ENCODE results near the gene SCN8A. TPM values are rescaled to one million over a fixed set of nuclear protein-coding genes. Genes with fewer than 3 reads are reported as not detected.

Gene SCN8A
- total and polyA plus RNA-seq, 9 donors: 0.21 to 2.9 (median 1.5) TPM

DNA sequence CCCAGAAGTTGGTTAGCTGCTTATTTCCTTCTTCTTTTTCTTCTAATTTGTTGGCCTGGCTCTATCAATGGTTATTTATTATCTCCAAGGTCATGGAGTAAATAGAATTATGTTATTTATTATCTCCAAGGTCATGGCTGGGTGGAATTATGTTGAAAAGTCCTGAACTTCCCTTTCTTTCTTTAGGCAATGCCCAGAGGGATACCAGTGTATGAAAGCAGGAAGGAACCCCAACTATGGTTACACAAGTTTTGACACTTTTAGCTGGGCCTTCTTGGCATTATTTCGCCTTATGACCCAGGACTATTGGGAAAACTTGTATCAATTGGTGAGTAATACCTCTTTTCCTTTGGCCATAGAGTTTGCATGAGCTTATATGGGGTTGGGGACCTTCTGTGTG lies 111.6 kb downstream of the SCN8A start:
- TF ChIP-seq, protein P1, sequence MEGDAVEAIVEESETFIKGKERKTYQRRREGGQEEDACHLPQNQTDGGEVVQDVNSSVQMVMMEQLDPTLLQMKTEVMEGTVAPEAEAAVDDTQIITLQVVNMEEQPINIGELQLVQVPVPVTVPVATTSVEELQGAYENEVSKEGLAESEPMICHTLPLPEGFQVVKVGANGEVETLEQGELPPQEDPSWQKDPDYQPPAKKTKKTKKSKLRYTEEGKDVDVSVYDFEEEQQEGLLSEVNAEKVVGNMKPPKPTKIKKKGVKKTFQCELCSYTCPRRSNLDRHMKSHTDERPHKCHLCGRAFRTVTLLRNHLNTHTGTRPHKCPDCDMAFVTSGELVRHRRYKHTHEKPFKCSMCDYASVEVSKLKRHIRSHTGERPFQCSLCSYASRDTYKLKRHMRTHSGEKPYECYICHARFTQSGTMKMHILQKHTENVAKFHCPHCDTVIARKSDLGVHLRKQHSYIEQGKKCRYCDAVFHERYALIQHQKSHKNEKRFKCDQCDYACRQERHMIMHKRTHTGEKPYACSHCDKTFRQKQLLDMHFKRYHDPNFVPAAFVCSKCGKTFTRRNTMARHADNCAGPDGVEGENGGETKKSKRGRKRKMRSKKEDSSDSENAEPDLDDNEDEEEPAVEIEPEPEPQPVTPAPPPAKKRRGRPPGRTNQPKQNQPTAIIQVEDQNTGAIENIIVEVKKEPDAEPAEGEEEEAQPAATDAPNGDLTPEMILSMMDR (IDR thresholded peaks at IDR 0.05): no peak
- TF ChIP-seq POLR2A (IDR thresholded peaks at IDR 0.05) (no peak), EP300 (IDR thresholded peaks at IDR 0.05) (no peak)
- Histone ChIP-seq H3K27ac (no peak overlapping the region), H3K9me3 (no peaks in the 10 kb centered on the region), H3K36me3 (no peaks in the 10 kb centered on the region), H3K4me1 (ENCODE audit: insufficient read depth) (no peaks in the 10 kb centered on the region), H3K27me3 (no peaks in the 10 kb centered on the region), H3K4me3 (no peak overlapping the region)
- WGBS, 3 donors: 89 to 91% (median 91%) methylated on average over 1 of the region's 1 CpG
- intact Hi-C loops (cut with DNase I): no loop called here
- no peak for DNase-seq

DNA sequence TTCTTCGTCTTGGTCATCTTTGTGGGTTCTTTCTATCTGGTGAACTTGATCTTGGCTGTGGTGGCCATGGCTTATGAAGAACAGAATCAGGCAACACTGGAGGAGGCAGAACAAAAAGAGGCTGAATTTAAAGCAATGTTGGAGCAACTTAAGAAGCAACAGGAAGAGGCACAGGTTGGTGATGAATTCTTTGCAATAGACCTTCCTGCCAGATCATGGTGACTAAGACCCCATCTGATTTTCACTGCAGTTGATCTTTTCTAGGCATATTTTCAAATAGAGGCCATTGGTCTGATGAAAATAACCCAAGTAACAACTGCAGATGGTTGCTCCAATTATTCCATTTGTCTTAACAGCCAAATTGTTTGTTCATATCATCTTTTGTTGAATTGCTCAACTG lies 114.4 kb downstream of the SCN8A start:
- TF ChIP-seq, protein P1 (IDR thresholded peaks at IDR 0.05): no peak
- no peak for TF ChIP-seq POLR2A (IDR thresholded peaks at IDR 0.05)
- TF ChIP-seq EP300 (IDR thresholded peaks at IDR 0.05): no peak
- no peak overlapping the region for H3K27ac ChIP-seq
- DNase-seq: no peak
- H3K9me3 ChIP-seq: no peaks in the 10 kb centered on the region
- no peaks in the 10 kb centered on the region for H3K27me3 ChIP-seq
- WGBS, 3 donors: 94 to 98% (median 95%) methylated on average over 1 of the region's 1 CpG
- H3K4me3 ChIP-seq: no peak overlapping the region
- no peaks in the 10 kb centered on the region for H3K36me3 ChIP-seq
- intact Hi-C loops (cut with DNase I): no loop called here
- no peaks in the 10 kb centered on the region for H3K4me1 ChIP-seq (ENCODE audit: insufficient read depth)

DNA sequence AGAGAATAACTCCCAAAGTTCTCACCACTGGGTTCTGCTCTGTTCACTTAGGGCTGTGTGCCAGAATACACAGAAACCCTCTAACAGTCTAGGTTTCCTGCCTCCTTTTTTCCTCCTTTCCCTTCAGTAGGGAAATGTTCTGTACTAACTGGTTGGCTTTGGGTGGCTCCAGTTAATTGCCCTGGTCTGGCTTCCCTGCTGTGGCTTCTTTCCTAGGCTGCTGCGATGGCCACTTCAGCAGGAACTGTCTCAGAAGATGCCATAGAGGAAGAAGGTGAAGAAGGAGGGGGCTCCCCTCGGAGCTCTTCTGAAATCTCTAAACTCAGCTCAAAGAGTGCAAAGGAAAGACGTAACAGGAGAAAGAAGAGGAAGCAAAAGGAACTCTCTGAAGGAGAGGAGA lies 115.2 kb downstream of the SCN8A start:
- no peak for TF ChIP-seq POLR2A (IDR thresholded peaks at IDR 0.05)
- no peak for TF ChIP-seq EP300 (IDR thresholded peaks at IDR 0.05)
- TF ChIP-seq, protein P1 (IDR thresholded peaks at IDR 0.05): no peak
- Histone ChIP-seq H3K4me1 (ENCODE audit: insufficient read depth) (no peaks in the 10 kb centered on the region), H3K27me3 (no peaks in the 10 kb centered on the region), H3K27ac (no peak overlapping the region), H3K9me3 (no peaks in the 10 kb centered on the region), H3K4me3 (no peak overlapping the region), H3K36me3 (no peaks in the 10 kb centered on the region)
- no peak for DNase-seq
- 79 to 90% (median 84%) methylated on average over 3 of the region's 3 CpGs for WGBS, 3 donors
- intact Hi-C loops (cut with DNase I): no loop called here

DNA sequence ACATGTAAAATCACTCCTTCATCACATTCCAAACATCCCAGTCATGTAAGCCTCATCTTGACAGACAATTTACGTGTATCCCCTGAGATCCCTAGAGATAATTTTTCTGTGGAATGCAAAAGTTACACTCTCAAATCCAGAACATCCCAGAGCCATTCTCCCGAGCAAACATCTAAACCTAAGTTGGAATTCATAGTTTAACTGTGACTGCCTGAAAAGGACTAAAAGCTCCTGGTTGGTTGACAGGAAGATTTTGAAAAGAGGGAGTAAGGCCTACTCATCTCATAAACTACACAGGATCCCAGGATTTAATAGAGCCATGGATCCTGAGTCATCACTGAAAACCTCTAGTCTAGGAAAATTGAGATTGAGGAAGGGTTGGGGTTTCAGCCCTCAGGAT lies 123.6 kb downstream of the SCN8A start:
- 80 to 91% (median 86%) methylated on average over 2 of the region's 2 CpGs for WGBS, 3 donors
- intact Hi-C loops (cut with DNase I): no loop called here

DNA sequence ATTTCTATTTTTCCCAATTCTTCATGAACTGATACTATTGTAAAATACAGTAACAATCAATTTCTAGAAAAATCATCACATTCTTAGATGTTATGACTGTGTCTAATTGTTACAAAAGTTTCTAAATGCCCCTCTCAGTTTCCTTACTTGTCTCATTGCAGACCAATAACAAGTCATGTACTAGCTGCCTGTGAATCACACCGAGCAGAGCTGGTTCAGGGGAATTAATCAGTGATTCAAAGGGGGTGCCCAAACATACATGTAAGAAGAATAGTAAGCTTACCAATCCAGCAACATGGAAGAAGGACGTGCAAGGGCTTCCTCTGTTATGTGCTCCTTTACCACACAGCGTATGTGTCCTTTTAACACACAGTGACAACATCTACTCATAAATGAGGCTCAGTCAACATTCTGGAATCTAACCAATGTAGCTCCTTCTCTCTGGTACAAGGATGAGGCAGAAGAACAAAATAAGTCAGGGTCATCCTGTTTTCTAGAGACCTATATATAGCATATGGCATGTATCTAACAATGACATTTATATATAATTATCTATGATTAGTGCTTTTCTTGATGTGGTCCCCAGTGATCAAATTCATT lies 126.4 kb downstream of the SCN8A start:
- Histone ChIP-seq H3K4me1 (ENCODE audit: insufficient read depth) (no peaks in the 10 kb centered on the region), H3K36me3 (no peaks in the 10 kb centered on the region), H3K4me3 (no peak overlapping the region), H3K27ac (no peak overlapping the region), H3K9me3 (no peaks in the 10 kb centered on the region), H3K27me3 (no peaks in the 10 kb centered on the region)
- intact Hi-C loops (cut with DNase I): no loop called here
- DNase-seq: no peak
- WGBS, 3 donors: 82 to 93% (median 91%) methylated on average over 3 of the region's 3 CpGs
- TF ChIP-seq EP300 (IDR thresholded peaks at IDR 0.05): no peak
- no peak for TF ChIP-seq POLR2A (IDR thresholded peaks at IDR 0.05)
- TF ChIP-seq, protein P1 (IDR thresholded peaks at IDR 0.05): no peak

More for the DNA sequence above, 123.6 kb downstream of the SCN8A start:
- no peak overlapping the region for H3K4me3 ChIP-seq
- H3K9me3 ChIP-seq: no peaks in the 10 kb centered on the region
- no peak for TF ChIP-seq POLR2A (IDR thresholded peaks at IDR 0.05)
- no peak for DNase-seq
- H3K27ac ChIP-seq: no peak overlapping the region
- no peaks in the 10 kb centered on the region for H3K27me3 ChIP-seq
- H3K4me1 ChIP-seq (ENCODE audit: insufficient read depth): no peaks in the 10 kb centered on the region
- no peaks in the 10 kb centered on the region for H3K36me3 ChIP-seq

Data from ovary (tissue), 9 donors.